Large intestine (tissue), 1 donor: ENCODE measurements around the gene C4orf51. TPM values are rescaled to one million over a fixed set of nuclear protein-coding genes. Genes with fewer than 3 reads are reported as not detected.

ENCODE experiments used
- polyA plus RNA-seq: library from polyadenylated mRNA; unstranded; fragments of 120-200 nt; gene quantifications from one replicate; pipeline ENCODE4 v1.2.1, GENCODE V29; 2013

Gene C4orf51
- polyA plus RNA-seq, 1 donor, result not detected

Other genes with a start within 250 kb of the C4orf51 start
- 46.2 TPM for gene SMAD1, start 198.3 kb upstream of the C4orf51 start, polyA plus RNA-seq
- gene MMAA, start 60.8 kb upstream of the C4orf51 start, polyA plus RNA-seq, result 13.7 TPM